Mesenchymal stem cell (in vitro differentiated cells and primary cell): ENCODE measurements around the gene EXD3.
"Not testable (repeated sequence)": the region's sequence is repeated elsewhere in the genome, so short reads cannot be mapped to it uniquely, and the experiment has no call there.

Experiments used
- DNase-seq: peaks from one replicate; pipeline ENCODE4 v3.0.0-alpha.2; 2013
- H2AFZ ChIP-seq: one replicate; pipeline ENCODE4 v1.6.1; 2013; ENCODE audit warnings: low read depth, mild to moderate bottlenecking, control low read depth, inconsistent platforms, low read length, moderate library complexity
- H2AK5ac ChIP-seq: 2 replicates; pipeline ENCODE4 v1.6.1; 2013; ENCODE audit warnings: low read length, moderate library complexity, mild to moderate bottlenecking, inconsistent platforms; ENCODE audit not compliant: severe bottlenecking
- H2BK120ac ChIP-seq: one replicate; pipeline ENCODE4 v1.6.1; 2013; ENCODE audit warnings: low read depth, mild to moderate bottlenecking, inconsistent platforms, low read length, moderate library complexity
- H2BK12ac ChIP-seq, 2 experiments: one replicate each; pipeline ENCODE4 v1.6.1; 2013; ENCODE audit warnings: inconsistent platforms in 2 of 2, low read length in 2 of 2, mild to moderate bottlenecking in 2 of 2, moderate library complexity in 2 of 2, control low read depth in 1 of 2
- H2BK15ac ChIP-seq: one replicate; pipeline ENCODE4 v1.6.1; 2013; ENCODE audit warnings: mild to moderate bottlenecking, low read depth, inconsistent platforms; ENCODE audit not compliant: poor library complexity, severe bottlenecking
- H2BK5ac ChIP-seq: 2 replicates; pipeline ENCODE4 v1.6.1; 2013; ENCODE audit warnings: low read depth, mild to moderate bottlenecking, low read length, control low read depth, inconsistent platforms; ENCODE audit not compliant: poor library complexity, severe bottlenecking
- H3K14ac ChIP-seq, 2 experiments: one replicate each; pipeline ENCODE4 v1.6.1; 2013; ENCODE audit warnings: inconsistent platforms in 2 of 2, low read length in 2 of 2, control low read depth in 1 of 2, mild to moderate bottlenecking in 1 of 2, moderate library complexity in 1 of 2
- H3K18ac ChIP-seq, 2 experiments: one replicate each; pipeline ENCODE4 v1.6.1; 2013; ENCODE audit warnings: inconsistent platforms in 2 of 2, low read length in 2 of 2, control low read depth in 1 of 2, low read depth in 1 of 2, mild to moderate bottlenecking in 1 of 2
- H3K23ac ChIP-seq, 2 experiments: one replicate each; pipeline ENCODE4 v1.6.1; 2013; ENCODE audit warnings: inconsistent platforms in 2 of 2, low read length in 2 of 2, mild to moderate bottlenecking in 2 of 2, moderate library complexity in 2 of 2, control low read depth in 1 of 2
- H3K27ac ChIP-seq: 2 replicates; pipeline ENCODE4 v1.5.1; 2013; ENCODE audit warnings: mild to moderate bottlenecking, moderate library complexity, low read length, control low read depth, inconsistent platforms; ENCODE audit not compliant: poor library complexity, severe bottlenecking
- H3K27me3 ChIP-seq, 2 experiments: 2 replicates each; pipeline versions ENCODE4 v1.6.1 to v1.7.0; 2013; ENCODE audit warnings: low read length in 2 of 2, mild to moderate bottlenecking in 2 of 2, moderate library complexity in 2 of 2, control low read depth in 1 of 2, inconsistent platforms in 1 of 2; ENCODE audit not compliant: control insufficient read depth in 1 of 2, insufficient read depth in 1 of 2
- H3K36me3 ChIP-seq, 2 experiments: 2 replicates each; pipeline versions ENCODE4 v1.6.1 to v1.7.0; 2013; ENCODE audit warnings: low read length in 2 of 2, control low read depth in 1 of 2, inconsistent platforms in 1 of 2, low read depth in 1 of 2, mild to moderate bottlenecking in 1 of 2; ENCODE audit not compliant: insufficient read depth in 2 of 2, control insufficient read depth in 1 of 2
- H3K4ac ChIP-seq, 2 experiments: one replicate each; pipeline ENCODE4 v1.6.1; 2013; ENCODE audit warnings: inconsistent platforms in 2 of 2, low read length in 2 of 2, mild to moderate bottlenecking in 2 of 2, moderate library complexity in 2 of 2, control low read depth in 1 of 2, low read depth in 1 of 2
- H3K4me1 ChIP-seq: 2 replicates; pipeline ENCODE4 v1.6.1; 2013; ENCODE audit warnings: low read depth, low read length, control low read depth; ENCODE audit not compliant: control insufficient read depth, insufficient read depth
- H3K4me2 ChIP-seq: 2 replicates; pipeline ENCODE4 v1.6.1; 2013; ENCODE audit warnings: low read length, mild to moderate bottlenecking, inconsistent platforms; ENCODE audit not compliant: poor library complexity, severe bottlenecking
- H3K4me3 ChIP-seq, 2 experiments: 2 replicates each; pipeline versions ENCODE4 v1.5.1 to v1.7.0; 2013; ENCODE audit warnings: low read length in 2 of 2, mild to moderate bottlenecking in 2 of 2, control low read depth in 1 of 2, low read depth in 1 of 2; ENCODE audit not compliant: insufficient read depth in 1 of 2
- H3K79me1 ChIP-seq: replicated peaks from 2 replicates; pipeline ENCODE4 v1.6.1; 2013; ENCODE audit warnings: mild to moderate bottlenecking, control low read depth, low read length, inconsistent platforms; ENCODE audit not compliant: poor library complexity, severe bottlenecking
- H3K9ac ChIP-seq: 2 replicates; pipeline ENCODE4 v1.7.0; 2013; ENCODE audit warnings: mild to moderate bottlenecking, low read length, moderate library complexity
- H3K9me3 ChIP-seq: 2 replicates; pipeline ENCODE4 v1.7.0; 2013; ENCODE audit warnings: mild to moderate bottlenecking, low read length; ENCODE audit not compliant: control insufficient read depth
- H4K8ac ChIP-seq: one replicate; pipeline ENCODE4 v1.6.1; 2013; ENCODE audit warnings: inconsistent platforms, mild to moderate bottlenecking, low read length, moderate library complexity
- H4K91ac ChIP-seq: one replicate; pipeline ENCODE4 v1.6.1; 2013; ENCODE audit warnings: mild to moderate bottlenecking, low read length, inconsistent platforms
- WGBS: methylation state at CpG from one replicate; pipeline ENCODE4 v1.1.7; 2013; ENCODE audit warnings: mixed read lengths; 5-methylcytosine and 5-hydroxymethylcytosine counted together

The EXD3 gene

GRCh38 chr9:137329590-137329989 lies 93.4 kb downstream of the EXD3 start:
- H3K4me2 ChIP-seq, H4K91ac ChIP-seq, H2BK120ac ChIP-seq, H3K4ac ChIP-seq, H3K14ac ChIP-seq, H3K9me3 ChIP-seq, H3K36me3 ChIP-seq, H2BK5ac ChIP-seq, H3K9ac ChIP-seq, H3K18ac ChIP-seq, DNase-seq, H3K27ac ChIP-seq, H3K4me1 ChIP-seq, H3K23ac ChIP-seq, H2AK5ac ChIP-seq, H4K8ac ChIP-seq, H2BK12ac ChIP-seq, H2BK15ac ChIP-seq, H3K4me3 ChIP-seq, H3K79me1 ChIP-seq, H2AFZ ChIP-seq: not testable (repeated sequence)
- WGBS, result 82% methylated on average over 2 of the region's 26 CpGs
- peaks cover 0 to 17% of the 10 kb centered on the region in 2 experiments for H3K27me3 ChIP-seq

GRCh38 chr9:137327641-137328550 lies 95.1 kb downstream of the EXD3 start:
- peaks cover 0 to 17% of the 10 kb centered on the region in 2 experiments for H3K27me3 ChIP-seq
- not testable (repeated sequence) for H4K91ac ChIP-seq, H3K4me1 ChIP-seq, H3K18ac ChIP-seq, H3K36me3 ChIP-seq, H2BK12ac ChIP-seq, H3K9me3 ChIP-seq, H2BK120ac ChIP-seq, H2BK15ac ChIP-seq, H4K8ac ChIP-seq, H3K9ac ChIP-seq, H3K4ac ChIP-seq, H3K14ac ChIP-seq, H3K4me3 ChIP-seq, H2AFZ ChIP-seq, H3K79me1 ChIP-seq, DNase-seq, H3K23ac ChIP-seq, H2AK5ac ChIP-seq, H3K4me2 ChIP-seq, H3K27ac ChIP-seq
- peak overlapping the region; percentile 89 for H2BK5ac ChIP-seq
- 80% methylated on average over 7 of the region's 8 CpGs for WGBS

DNA sequence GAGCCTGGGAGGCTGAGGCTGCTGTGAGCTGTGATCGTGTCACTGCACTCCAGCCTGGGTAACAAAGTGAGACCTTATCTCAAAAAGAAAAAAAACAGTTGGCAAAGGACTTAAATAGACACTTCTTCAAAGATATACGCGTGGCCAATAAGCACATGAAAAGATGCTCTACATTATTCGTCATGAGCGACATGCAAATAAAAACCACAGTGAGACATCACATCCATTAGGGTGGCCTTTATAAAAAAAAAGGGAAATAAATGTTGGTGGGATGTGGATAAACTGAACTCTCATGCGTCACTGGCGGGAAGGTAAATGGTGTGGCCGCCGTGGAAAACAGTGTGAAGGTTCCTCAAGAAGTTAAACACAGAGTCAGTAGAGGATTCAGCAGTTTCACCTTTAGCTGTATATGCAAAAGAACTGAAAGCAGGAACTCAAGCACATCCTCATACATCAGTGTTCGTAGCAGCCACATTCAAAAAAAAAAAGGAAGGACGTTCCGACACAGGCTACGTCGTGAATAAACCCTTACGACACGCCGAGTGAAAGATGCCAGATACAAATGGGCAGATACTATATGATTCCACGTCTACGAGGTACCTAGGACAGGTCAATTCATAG lies 96.4 kb downstream of the EXD3 start:
- no peak overlapping the region for H3K4ac ChIP-seq
- no peaks in the 10 kb centered on the region for H3K79me1 ChIP-seq
- no peak overlapping the region for H2AFZ ChIP-seq
- no peaks in the 10 kb centered on the region for H3K9me3 ChIP-seq
- H3K4me2 ChIP-seq, result no peak overlapping the region
- no peak overlapping the region for H4K91ac ChIP-seq
- H2BK15ac ChIP-seq, result no peak overlapping the region
- no peak overlapping the region for H3K14ac ChIP-seq
- no peak overlapping the region for H3K18ac ChIP-seq
- peaks cover 5% of the 10 kb centered on the region for H3K4me1 ChIP-seq
- H3K27ac ChIP-seq, result no peak overlapping the region
- H3K9ac ChIP-seq, result no peak overlapping the region
- H3K23ac ChIP-seq, result no peak overlapping the region
- H2BK5ac ChIP-seq, result no peak overlapping the region
- no peak overlapping the region for H2BK120ac ChIP-seq
- peaks cover 0 to 17% of the 10 kb centered on the region in 2 experiments for H3K27me3 ChIP-seq
- H3K4me3 ChIP-seq, result no peak overlapping the region
- H2AK5ac ChIP-seq, result no peak overlapping the region
- peaks cover 0 to 5% of the 10 kb centered on the region in 2 experiments for H3K36me3 ChIP-seq
- DNase-seq, result no peak
- no peak overlapping the region for H4K8ac ChIP-seq
- no peak overlapping the region for H2BK12ac ChIP-seq
- WGBS, result 93% methylated on average over 19 of the region's 19 CpGs

- no peak overlapping the region for H2BK12ac ChIP-seq
- no peak overlapping the region for H3K27ac ChIP-seq
- H3K36me3 ChIP-seq, result peaks cover 0 to 5% of the 10 kb centered on the region in 2 experiments
- H3K4ac ChIP-seq, result no peak overlapping the region
- H3K9me3 ChIP-seq, result no peaks in the 10 kb centered on the region
- H2BK15ac ChIP-seq, result no peak overlapping the region
- H3K4me3 ChIP-seq, result no peak overlapping the region
- WGBS, result 89% methylated on average over 12 of the region's 12 CpGs
- no peak overlapping the region for H2AFZ ChIP-seq
- no peak overlapping the region for H2BK120ac ChIP-seq
- no peak overlapping the region for H3K9ac ChIP-seq
- H3K23ac ChIP-seq, result no peak overlapping the region
- no peak overlapping the region for H3K4me2 ChIP-seq
- no peak overlapping the region for H2AK5ac ChIP-seq
- H3K14ac ChIP-seq, result no peak overlapping the region
- H4K91ac ChIP-seq, result no peak overlapping the region
- H3K18ac ChIP-seq, result no peak overlapping the region
- H3K27me3 ChIP-seq, result peaks cover 0 to 10% of the 10 kb centered on the region in 2 experiments
- no peaks in the 10 kb centered on the region for H3K79me1 ChIP-seq
- H4K8ac ChIP-seq, result no peak overlapping the region
- H2BK5ac ChIP-seq, result no peak overlapping the region
- DNase-seq, result no peak
- peaks cover 9% of the 10 kb centered on the region for H3K4me1 ChIP-seq
Measured at GRCh38 chr9:137325799-137326198, 97.2 kb downstream of the EXD3 start.
